GM12872 (cell line): ENCODE data around the gene ARHGAP18.

ENCODE experiments used
- TF ChIP-seq, protein P1 (sequence below): IDR thresholded peaks from 3 replicates; pipeline ENCODE4 v1.5.1; 2011; ENCODE audit warnings: low read depth, mild to moderate bottlenecking, low read length, moderate library complexity; ENCODE audit not compliant: insufficient read depth

ARHGAP18 gene

DNA sequence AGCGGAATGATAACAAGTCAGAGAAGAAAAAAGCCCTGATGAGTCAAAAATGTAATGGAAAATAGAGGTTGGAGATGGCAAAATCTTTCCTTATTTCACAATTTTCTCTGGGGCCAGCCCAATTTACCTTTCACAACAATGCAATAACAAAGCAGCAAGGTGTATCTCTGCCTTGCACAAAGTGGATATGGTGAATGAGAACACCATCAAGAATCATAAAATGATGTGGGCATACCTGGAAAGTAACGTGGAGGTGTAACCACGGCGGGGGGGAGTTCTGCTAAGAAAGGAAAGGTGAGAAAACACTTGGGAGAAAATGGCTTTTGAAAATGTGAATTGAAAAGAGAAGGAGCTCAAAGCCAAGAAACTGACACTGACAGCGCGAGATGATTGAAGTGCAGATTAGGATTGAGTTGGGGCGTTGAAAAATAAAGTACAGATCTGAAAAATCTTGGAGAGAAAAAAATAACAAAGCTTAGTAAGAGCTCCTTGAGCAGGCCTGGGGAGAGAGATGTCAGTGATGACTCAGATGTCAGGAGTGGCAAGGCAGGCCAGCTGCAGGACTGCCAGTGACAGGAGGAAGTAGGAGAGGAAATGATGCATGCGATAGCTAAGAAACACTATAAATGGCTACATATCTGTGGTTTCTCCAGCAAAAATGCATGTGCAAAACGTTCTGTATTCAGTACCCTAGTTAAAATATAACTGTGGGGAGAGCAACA is 26.2 kb downstream of the ARHGAP18 start:
- TF ChIP-seq, protein P1, sequence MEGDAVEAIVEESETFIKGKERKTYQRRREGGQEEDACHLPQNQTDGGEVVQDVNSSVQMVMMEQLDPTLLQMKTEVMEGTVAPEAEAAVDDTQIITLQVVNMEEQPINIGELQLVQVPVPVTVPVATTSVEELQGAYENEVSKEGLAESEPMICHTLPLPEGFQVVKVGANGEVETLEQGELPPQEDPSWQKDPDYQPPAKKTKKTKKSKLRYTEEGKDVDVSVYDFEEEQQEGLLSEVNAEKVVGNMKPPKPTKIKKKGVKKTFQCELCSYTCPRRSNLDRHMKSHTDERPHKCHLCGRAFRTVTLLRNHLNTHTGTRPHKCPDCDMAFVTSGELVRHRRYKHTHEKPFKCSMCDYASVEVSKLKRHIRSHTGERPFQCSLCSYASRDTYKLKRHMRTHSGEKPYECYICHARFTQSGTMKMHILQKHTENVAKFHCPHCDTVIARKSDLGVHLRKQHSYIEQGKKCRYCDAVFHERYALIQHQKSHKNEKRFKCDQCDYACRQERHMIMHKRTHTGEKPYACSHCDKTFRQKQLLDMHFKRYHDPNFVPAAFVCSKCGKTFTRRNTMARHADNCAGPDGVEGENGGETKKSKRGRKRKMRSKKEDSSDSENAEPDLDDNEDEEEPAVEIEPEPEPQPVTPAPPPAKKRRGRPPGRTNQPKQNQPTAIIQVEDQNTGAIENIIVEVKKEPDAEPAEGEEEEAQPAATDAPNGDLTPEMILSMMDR: no peak

DNA sequence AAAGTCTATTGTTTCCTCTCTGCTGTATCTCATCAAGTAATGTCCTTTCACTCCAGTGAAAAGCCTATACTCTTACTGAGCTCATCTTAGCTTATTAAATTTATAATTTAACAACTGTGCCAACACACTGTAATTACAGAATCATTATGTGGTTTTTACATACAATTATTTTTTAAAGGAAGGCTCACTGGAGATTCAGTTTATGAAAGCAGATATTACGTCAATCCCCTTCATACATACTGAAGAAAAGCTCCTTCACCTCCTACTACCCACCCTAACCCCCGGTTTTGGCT is 28.1 kb downstream of the ARHGAP18 start:
- TF ChIP-seq, protein P1: no peak

DNA sequence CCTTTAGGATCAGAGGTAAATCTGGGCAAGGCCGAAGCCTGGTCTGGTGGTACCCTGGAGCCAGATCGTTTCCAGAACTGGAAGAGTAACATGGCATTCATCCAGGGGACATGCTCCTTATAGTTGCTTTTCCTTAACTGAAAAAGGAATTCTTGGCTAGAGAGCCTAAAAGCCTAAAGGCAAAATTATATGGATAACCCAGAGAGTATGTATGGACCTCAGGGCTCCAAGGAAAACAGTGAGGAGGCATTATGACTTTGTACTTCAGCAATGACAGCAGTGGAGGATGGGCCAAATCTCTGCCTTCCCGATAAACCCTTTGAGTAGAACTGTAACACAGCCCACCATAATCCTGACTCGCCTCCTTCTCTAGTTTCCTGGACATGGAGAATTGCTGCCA is 29.3 kb downstream of the ARHGAP18 start:
- TF ChIP-seq, protein P1: no peak

DNA sequence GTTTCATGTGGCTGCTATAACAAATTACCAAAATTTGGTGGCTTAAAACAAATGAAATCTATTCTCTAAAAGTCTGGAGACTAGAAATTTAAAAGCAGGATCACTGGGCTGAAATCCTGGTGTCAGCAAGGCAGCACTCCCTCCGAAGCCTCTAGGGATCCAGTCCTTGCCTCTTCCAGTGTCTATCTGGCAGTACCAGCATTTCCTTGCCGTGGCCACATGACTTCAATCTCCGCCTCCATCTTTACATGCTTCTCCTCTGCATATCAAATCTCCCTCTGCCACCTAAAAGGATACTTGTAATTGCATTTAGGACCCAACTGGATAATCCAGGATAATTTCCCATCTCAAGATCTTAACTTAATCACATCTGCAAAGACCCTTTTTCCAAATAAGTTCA is 30.2 kb downstream of the ARHGAP18 start:
- TF ChIP-seq, protein P1: no peak

DNA sequence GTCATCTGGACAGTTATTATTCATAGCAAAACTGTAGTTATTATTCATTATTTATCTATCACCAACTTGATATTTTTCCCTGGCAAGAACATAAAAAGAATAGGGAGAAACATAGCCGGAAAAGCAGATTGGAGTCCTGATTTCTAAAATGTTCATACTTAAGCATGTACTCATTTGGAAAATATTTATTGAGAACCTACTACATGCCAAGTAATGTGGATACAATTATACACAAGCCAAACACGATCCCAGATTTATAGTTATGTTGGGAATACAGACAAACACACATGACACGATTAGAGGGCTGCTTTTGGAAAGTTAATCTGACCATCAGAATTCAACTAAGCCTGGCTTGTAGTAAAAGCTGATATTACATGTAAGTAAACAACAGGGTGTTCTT is 30.7 kb downstream of the ARHGAP18 start:
- TF ChIP-seq, protein P1: no peak

DNA sequence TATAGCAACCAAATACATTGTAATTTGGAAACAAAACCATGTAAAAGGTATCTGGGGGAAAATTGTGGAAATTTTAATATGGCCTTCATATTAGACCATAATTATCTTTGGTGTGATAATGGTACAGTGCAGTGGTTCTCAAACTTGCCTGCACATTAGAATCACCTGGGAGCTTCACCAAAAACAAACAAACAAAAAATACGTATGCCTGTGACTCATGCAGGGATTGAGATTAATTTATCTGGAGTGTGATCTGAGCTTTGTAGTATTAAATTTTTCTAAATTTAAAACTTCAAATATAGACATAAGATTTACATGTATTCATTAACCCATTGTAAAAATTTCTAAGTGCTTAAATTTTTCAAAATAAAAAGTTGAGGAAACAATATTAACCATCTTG is 31.5 kb downstream of the ARHGAP18 start:
- TF ChIP-seq, protein P1: no peak

DNA sequence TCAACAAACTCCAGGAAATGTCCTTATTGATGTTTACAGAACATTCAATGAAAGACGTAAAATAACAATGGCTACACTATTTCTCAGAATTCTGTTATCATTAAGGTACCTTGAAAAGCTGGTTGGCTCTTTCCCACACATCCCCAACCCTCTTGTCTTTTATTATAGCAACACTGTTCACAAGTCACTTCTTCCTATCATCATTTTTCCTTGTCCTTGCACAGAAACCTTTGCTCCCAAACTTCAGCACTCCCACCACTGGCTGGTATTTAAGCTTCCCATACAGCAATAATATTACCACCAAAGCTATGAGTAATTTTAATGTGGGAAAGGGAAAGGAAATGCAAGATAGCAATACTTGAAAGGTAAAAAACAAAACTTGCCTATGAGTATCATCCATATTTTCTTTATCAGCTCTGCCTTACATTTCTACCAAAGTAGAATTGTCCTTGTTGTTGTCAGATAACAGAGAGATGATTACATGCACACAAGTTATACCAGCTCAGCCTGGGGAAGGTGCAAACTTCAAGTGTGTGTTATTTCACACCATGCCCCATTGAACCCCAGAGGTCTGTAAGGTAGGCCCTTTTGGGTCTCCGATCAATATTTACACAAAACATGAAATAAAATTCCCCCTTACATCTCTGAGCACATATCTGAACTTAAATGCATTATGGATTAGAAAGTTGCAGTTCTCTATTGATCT is 32.2 kb downstream of the ARHGAP18 start:
- TF ChIP-seq, protein P1: no peak
